Trophoblast cell (in vitro differentiated cells and primary cell): ENCODE results near the gene CCDC71.

Experiments used
- DNase-seq, 2 donors: peaks; one replicate each; pipeline ENCODE4 v3.0.0-alpha.2; 2016
- H2AFZ ChIP-seq: 2 replicates; pipeline ENCODE4 v1.6.1; 2013; ENCODE audit warnings: low read length, moderate library complexity, mild to moderate bottlenecking; ENCODE audit not compliant: insufficient read depth, poor library complexity
- H2AK5ac ChIP-seq: 2 replicates; pipeline ENCODE4 v1.6.1; 2013; ENCODE audit warnings: mild to moderate bottlenecking, low read length
- H2BK120ac ChIP-seq: 2 replicates; pipeline ENCODE4 v1.6.1; 2013; ENCODE audit warnings: low read length, mild to moderate bottlenecking, moderate library complexity; ENCODE audit not compliant: insufficient read depth, poor library complexity
- H2BK12ac ChIP-seq: 2 replicates; pipeline ENCODE4 v1.6.1; 2013; ENCODE audit warnings: mild to moderate bottlenecking, low read length, moderate library complexity
- H2BK5ac ChIP-seq: 2 replicates; pipeline ENCODE4 v1.6.1; 2013; ENCODE audit warnings: low read length, low read depth, moderate library complexity, mild to moderate bottlenecking; ENCODE audit not compliant: poor library complexity
- H3K14ac ChIP-seq: 2 replicates; pipeline ENCODE4 v1.6.1; 2013; ENCODE audit warnings: mild to moderate bottlenecking, low read length
- H3K18ac ChIP-seq: 2 replicates; pipeline ENCODE4 v1.6.1; 2013; ENCODE audit warnings: mild to moderate bottlenecking, low read length
- H3K23ac ChIP-seq: 2 replicates; pipeline ENCODE4 v1.6.1; 2013; ENCODE audit warnings: low read length
- H3K27ac ChIP-seq: 2 replicates; pipeline ENCODE4 v1.5.1; 2013; ENCODE audit warnings: low read depth, mild to moderate bottlenecking, inconsistent platforms, low read length, moderate library complexity
- H3K27me3 ChIP-seq: 2 replicates; pipeline ENCODE4 v1.6.1; 2013; ENCODE audit warnings: inconsistent platforms, mild to moderate bottlenecking, low read length, moderate library complexity; ENCODE audit not compliant: insufficient read depth
- H3K36me3 ChIP-seq, 2 experiments: 1 replicate in 1 of 2; 2 replicates in 1 of 2; pipeline ENCODE4 v1.6.1; 2013; ENCODE audit warnings: low read length in 2 of 2, mild to moderate bottlenecking in 2 of 2, moderate library complexity in 1 of 2; ENCODE audit not compliant: insufficient read depth in 2 of 2, control insufficient read depth in 1 of 2
- H3K4ac ChIP-seq: 2 replicates; pipeline ENCODE4 v1.6.1; 2013; ENCODE audit warnings: low read depth, mild to moderate bottlenecking, low read length, moderate library complexity
- H3K4me1 ChIP-seq, 2 experiments: 1 replicate in 1 of 2; 2 replicates in 1 of 2; pipeline ENCODE4 v1.6.1; 2013; ENCODE audit warnings: low read length in 2 of 2, mild to moderate bottlenecking in 2 of 2, moderate library complexity in 1 of 2; ENCODE audit not compliant: insufficient read depth in 2 of 2, control insufficient read depth in 1 of 2
- H3K4me2 ChIP-seq: 2 replicates; pipeline ENCODE4 v1.6.1; 2013; ENCODE audit warnings: inconsistent platforms, mild to moderate bottlenecking, low read length, moderate library complexity
- H3K4me3 ChIP-seq: 2 replicates; pipeline ENCODE4 v1.5.1; 2013; ENCODE audit warnings: mild to moderate bottlenecking, low read depth, low read length, inconsistent platforms
- H3K79me1 ChIP-seq: one replicate; pipeline ENCODE4 v1.6.1; 2013; ENCODE audit warnings: low read length
- H3K79me2 ChIP-seq: 2 replicates; pipeline ENCODE4 v1.6.1; 2013; ENCODE audit warnings: low read length, mild to moderate bottlenecking; ENCODE audit not compliant: control insufficient read depth, insufficient read depth, poor library complexity
- H3K9ac ChIP-seq: 2 replicates; pipeline ENCODE4 v1.6.1; 2013; ENCODE audit warnings: mild to moderate bottlenecking, low read length
- H3K9me3 ChIP-seq: 2 replicates; pipeline ENCODE4 v1.6.1; 2013; ENCODE audit warnings: low read depth, mild to moderate bottlenecking, control low read depth, inconsistent platforms, low read length; ENCODE audit not compliant: insufficient read depth
- H4K12ac ChIP-seq: 2 replicates; pipeline ENCODE4 v1.6.1; 2013; ENCODE audit warnings: low read depth, mild to moderate bottlenecking, low read length, moderate library complexity
- H4K8ac ChIP-seq: 2 replicates; pipeline ENCODE4 v1.6.1; 2013; ENCODE audit warnings: low read depth, mild to moderate bottlenecking, low read length, moderate library complexity
- H4K91ac ChIP-seq: one replicate; pipeline ENCODE4 v1.6.1; 2013; ENCODE audit warnings: low read depth, mild to moderate bottlenecking, low read length, moderate library complexity
- WGBS: extraction: QIAGEN DNeasy Blood & Tissue Kit; methylation state at CpG from one replicate; pipeline ENCODE4 v1.1.7; 2013; ENCODE audit warnings: missing lambda C conversion rate; ENCODE audit not compliant: insufficient read length, insufficient coverage; ENCODE audit errors: extremely low coverage; 5-methylcytosine and 5-hydroxymethylcytosine counted together

The CCDC71 gene

DNA sequence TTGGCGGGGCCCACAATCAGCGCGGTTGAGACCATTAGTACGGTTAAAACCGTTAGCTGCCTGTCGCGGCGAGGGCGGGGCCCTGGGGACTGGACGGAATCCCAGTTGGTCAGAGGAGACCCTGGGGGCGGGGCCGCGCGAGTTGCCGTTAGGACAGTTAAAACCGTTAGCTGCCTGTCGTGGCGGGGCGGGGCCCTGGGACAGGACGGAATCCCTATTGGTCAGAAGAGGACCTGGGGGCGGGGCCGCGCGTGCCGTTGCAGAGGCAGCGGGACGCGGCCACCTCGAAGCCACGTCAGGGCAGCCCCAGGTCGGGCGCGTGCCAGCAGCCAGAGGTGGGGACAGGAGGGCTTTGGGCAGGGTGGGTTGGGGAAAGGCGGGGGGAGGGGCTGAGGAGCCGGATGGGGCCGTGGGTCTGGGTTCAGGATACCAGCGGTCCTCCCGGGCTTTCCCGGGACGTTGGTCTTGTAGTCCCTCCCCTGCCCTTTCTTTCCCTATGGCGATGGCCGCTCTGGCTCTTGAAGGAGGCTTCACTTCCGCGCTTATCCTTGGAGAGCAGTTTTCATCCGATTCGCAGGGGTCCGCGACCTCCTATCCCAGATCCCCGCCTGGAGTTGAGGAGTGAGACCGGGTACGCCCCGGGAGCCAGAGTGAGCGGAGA is 33.2 kb upstream of the CCDC71 start:
- H3K27ac ChIP-seq = no peak overlapping the region
- no CpG with 5 or more reads among the region's 53 CpGs for WGBS

GRCh38 chr3:49198611-49199230 is 32.6 kb upstream of the CCDC71 start:
- Histone ChIP-seq H3K4me2 (no peak overlapping the region), H3K4me1 (no peaks in the 10 kb centered on the region), H3K27me3 (no peaks in the 10 kb centered on the region), H4K91ac (no peak overlapping the region), H3K18ac (no peak overlapping the region), H3K4me3 (no peak overlapping the region), H3K23ac (no peak overlapping the region), H4K12ac (no peak overlapping the region), H2BK120ac (no peak overlapping the region), H3K79me2 (no peaks in the 10 kb centered on the region), H3K9me3 (no peaks in the 10 kb centered on the region), H3K79me1 (no peaks in the 10 kb centered on the region), H3K4ac (no peak overlapping the region), H3K14ac (no peak overlapping the region), H3K27ac (no peak overlapping the region), H2BK12ac (no peak overlapping the region), H3K36me3 (no peaks in the 10 kb centered on the region), H4K8ac (no peak overlapping the region), H2AK5ac (no peak overlapping the region), H2BK5ac (no peak overlapping the region), H2AFZ (no peak overlapping the region), H3K9ac (no peak overlapping the region)
- peak; percentile 78 to 83 for DNase-seq
- no CpG with 5 or more reads among the region's 24 CpGs for WGBS

More for the DNA sequence above, 33.2 kb upstream of the CCDC71 start:
- Histone ChIP-seq H3K23ac (no peak overlapping the region), H3K4me2 (no peak overlapping the region), H2AFZ (no peak overlapping the region), H3K14ac (no peak overlapping the region), H4K8ac (no peak overlapping the region), H3K9me3 (no peaks in the 10 kb centered on the region), H2BK120ac (no peak overlapping the region), H3K18ac (no peak overlapping the region), H4K12ac (no peak overlapping the region), H3K36me3 (no peaks in the 10 kb centered on the region), H2AK5ac (no peak overlapping the region), H3K27me3 (no peaks in the 10 kb centered on the region), H3K4me3 (no peak overlapping the region), H3K4ac (no peak overlapping the region), H3K79me2 (no peaks in the 10 kb centered on the region), H3K9ac (no peak overlapping the region), H3K4me1 (no peaks in the 10 kb centered on the region), H4K91ac (no peak overlapping the region), H3K79me1 (no peaks in the 10 kb centered on the region), H2BK12ac (no peak overlapping the region), H2BK5ac (no peak overlapping the region)
- peak; percentile 24 to 73 for DNase-seq

- H2BK120ac ChIP-seq = no peak overlapping the region
- no peak overlapping the region for H3K4me3 ChIP-seq
- H3K27ac ChIP-seq = no peak overlapping the region
- H3K23ac ChIP-seq = no peak overlapping the region
- no peaks in the 10 kb centered on the region for H3K4me1 ChIP-seq
- no peak overlapping the region for H2BK5ac ChIP-seq
- no CpG with 5 or more reads among the region's 3 CpGs for WGBS
- H3K79me2 ChIP-seq = no peaks in the 10 kb centered on the region
- H3K9ac ChIP-seq = no peak overlapping the region
- H3K4me2 ChIP-seq = no peak overlapping the region
- no peaks in the 10 kb centered on the region for H3K79me1 ChIP-seq
- no peak for DNase-seq
- no peak overlapping the region for H4K12ac ChIP-seq
- H2BK12ac ChIP-seq = no peak overlapping the region
- H3K18ac ChIP-seq = no peak overlapping the region
- no peaks in the 10 kb centered on the region for H3K36me3 ChIP-seq
- H3K4ac ChIP-seq = no peak overlapping the region
- no peak overlapping the region for H2AK5ac ChIP-seq
- no peak overlapping the region for H4K91ac ChIP-seq
- no peak overlapping the region for H3K14ac ChIP-seq
- H3K27me3 ChIP-seq = no peaks in the 10 kb centered on the region
- no peak overlapping the region for H2AFZ ChIP-seq
- H4K8ac ChIP-seq = no peak overlapping the region
- no peaks in the 10 kb centered on the region for H3K9me3 ChIP-seq
Measured at GRCh38 chr3:49198161-49198560, 32.0 kb upstream of the CCDC71 start.

DNA sequence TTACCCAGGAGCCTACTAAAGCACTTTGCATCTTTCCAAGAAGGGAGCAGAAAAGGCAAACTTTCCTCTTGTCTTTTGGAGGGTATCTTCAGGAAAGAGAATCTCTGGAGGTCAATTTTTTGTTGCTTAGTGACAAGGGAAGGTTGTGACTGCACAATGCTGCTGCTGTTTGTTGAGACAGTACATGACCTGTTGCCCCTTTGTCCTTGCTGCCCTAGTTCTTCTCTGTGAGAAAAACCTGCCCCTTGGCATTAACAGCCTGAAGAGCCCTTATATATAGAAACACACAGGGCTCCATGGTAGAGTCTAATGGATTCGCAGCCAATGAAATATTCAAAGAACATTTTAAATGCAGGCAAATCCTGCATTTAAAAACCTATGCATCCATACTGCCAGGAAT is 25.6 kb upstream of the CCDC71 start:
- Histone ChIP-seq H3K27me3 (no peaks in the 10 kb centered on the region), H2AK5ac (no peak overlapping the region), H3K14ac (no peak overlapping the region), H3K4me1 (no peaks in the 10 kb centered on the region), H4K12ac (no peak overlapping the region), H3K9ac (no peak overlapping the region), H3K4me2 (no peak overlapping the region), H3K36me3 (no peaks in the 10 kb centered on the region), H4K91ac (no peak overlapping the region), H3K23ac (no peak overlapping the region), H4K8ac (no peak overlapping the region), H3K4ac (no peak overlapping the region), H2BK5ac (no peak overlapping the region), H2AFZ (no peak overlapping the region), H3K79me1 (no peaks in the 10 kb centered on the region), H2BK12ac (no peak overlapping the region), H3K79me2 (no peaks in the 10 kb centered on the region), H3K9me3 (no peaks in the 10 kb centered on the region), H2BK120ac (no peak overlapping the region), H3K18ac (no peak overlapping the region), H3K27ac (no peak overlapping the region), H3K4me3 (no peak overlapping the region)
- no peak for DNase-seq
- WGBS = no CpG with 5 or more reads among the region's 1 CpG
